ENCODE results near the gene TRIM63.
"Not testable (repeated sequence)": the region's sequence is repeated elsewhere in the genome, so short reads cannot be mapped to it uniquely, and the experiment has no call there.

The TRIM63 gene

DNA sequence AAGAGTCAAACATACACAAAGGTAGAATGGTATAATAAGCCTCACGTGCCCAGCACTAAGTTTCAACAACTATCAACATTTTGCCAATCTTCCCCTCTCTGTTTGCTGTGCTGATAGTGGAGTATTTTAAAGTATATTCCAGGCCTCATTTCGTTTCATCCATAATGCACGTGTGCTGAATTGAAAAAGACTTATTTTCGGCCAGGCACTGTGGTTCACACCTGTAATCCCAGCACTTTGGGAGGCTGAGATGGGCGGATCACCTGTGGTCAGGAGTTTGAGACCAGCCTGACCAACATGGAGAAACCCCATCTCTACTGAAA, 37.8 kb upstream of the TRIM63 start:
- TF ChIP-seq, protein P1, sequence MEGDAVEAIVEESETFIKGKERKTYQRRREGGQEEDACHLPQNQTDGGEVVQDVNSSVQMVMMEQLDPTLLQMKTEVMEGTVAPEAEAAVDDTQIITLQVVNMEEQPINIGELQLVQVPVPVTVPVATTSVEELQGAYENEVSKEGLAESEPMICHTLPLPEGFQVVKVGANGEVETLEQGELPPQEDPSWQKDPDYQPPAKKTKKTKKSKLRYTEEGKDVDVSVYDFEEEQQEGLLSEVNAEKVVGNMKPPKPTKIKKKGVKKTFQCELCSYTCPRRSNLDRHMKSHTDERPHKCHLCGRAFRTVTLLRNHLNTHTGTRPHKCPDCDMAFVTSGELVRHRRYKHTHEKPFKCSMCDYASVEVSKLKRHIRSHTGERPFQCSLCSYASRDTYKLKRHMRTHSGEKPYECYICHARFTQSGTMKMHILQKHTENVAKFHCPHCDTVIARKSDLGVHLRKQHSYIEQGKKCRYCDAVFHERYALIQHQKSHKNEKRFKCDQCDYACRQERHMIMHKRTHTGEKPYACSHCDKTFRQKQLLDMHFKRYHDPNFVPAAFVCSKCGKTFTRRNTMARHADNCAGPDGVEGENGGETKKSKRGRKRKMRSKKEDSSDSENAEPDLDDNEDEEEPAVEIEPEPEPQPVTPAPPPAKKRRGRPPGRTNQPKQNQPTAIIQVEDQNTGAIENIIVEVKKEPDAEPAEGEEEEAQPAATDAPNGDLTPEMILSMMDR (conservative IDR thresholded peaks at IDR 0.05): peak; percentile 47
- not testable (repeated sequence) for H3K27ac ChIP-seq

GRCh38 chr1:26102526-26102925, 35.1 kb upstream of the TRIM63 start:
- TF ChIP-seq, protein P1 (conservative IDR thresholded peaks at IDR 0.05): no peak
- no peak overlapping the region for H3K27ac ChIP-seq

- TF ChIP-seq, protein P1 (conservative IDR thresholded peaks at IDR 0.05): no peak
- H3K27ac ChIP-seq: no peak overlapping the region
Measured at GRCh38 chr1:26102119-26102518, 34.7 kb upstream of the TRIM63 start.

- not testable (repeated sequence) for H3K27ac ChIP-seq
Measured at GRCh38 chr1:26100204-26100603, 32.8 kb upstream of the TRIM63 start.

- no peak overlapping the region for H3K27ac ChIP-seq
- TF ChIP-seq, protein P1 (conservative IDR thresholded peaks at IDR 0.05): no peak
Measured at GRCh38 chr1:26099780-26100179, 32.4 kb upstream of the TRIM63 start.

- TF ChIP-seq, protein P1 (conservative IDR thresholded peaks at IDR 0.05): no peak
- peak overlapping the region; percentile 43; the same call in 1 of the 2 replicates for H3K27ac ChIP-seq
Measured at GRCh38 chr1:26098602-26099001, 31.2 kb upstream of the TRIM63 start.

DNA sequence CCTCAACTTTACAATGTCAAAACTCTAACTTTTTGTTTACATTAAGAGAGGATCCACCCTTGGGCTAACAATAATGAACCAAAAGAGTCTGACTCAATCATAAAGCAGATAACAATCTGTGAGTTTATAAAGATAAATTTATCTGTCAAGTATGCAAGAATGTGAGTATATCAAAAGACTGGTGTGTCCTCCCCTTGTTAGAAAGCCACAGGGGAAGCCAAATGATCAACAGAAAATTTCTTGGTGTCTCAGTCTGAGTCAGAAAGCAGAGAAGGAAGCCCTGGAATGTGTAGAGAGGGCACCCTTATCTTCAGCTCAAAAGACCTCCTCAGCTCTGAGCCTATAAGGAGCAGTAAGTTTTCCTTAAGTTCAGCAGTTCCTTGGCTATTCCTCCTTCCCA, 30.3 kb upstream of the TRIM63 start:
- H3K27ac ChIP-seq: peak overlapping the region; percentile 43
- TF ChIP-seq, protein P1 (conservative IDR thresholded peaks at IDR 0.05): no peak

GRCh38 chr1:26096471-26096870, 29.0 kb upstream of the TRIM63 start:
- TF ChIP-seq, protein P1 (conservative IDR thresholded peaks at IDR 0.05): no peak
- no peak overlapping the region for H3K27ac ChIP-seq
